GM21619 (cell line): ENCODE results near the gene TMEM72.

Experiments
- ATAC-seq: cut with Tn5 transposase; IDR thresholded peaks from one replicate; pipeline ENCODE4 v1.9.1; 2021; ENCODE audit not compliant: unreplicated experiment

TMEM72 gene

DNA sequence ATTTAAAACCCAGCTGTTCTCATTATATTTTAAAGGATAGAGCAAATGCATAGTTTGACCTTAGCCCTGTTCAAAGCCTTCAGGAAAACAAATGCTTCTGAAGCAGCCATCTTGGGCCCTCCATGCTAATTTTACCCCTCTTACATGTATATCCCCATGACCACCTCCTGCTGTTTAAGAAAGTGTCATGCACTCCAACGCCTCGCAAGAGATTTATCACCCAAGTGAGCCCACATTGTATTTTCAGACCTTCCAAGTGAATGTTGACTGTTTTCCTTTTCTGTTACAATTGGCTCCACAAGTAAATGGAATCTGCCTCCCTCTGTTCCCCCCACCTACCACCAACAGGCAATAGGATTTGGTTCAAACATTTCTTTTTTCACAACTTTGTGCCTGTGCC is 5.3 kb downstream of the TMEM72 start:
- ATAC-seq = no peak

GRCh38 chr10:44917848-44918247 is 6.7 kb downstream of the TMEM72 start:
- no peak for ATAC-seq

- ATAC-seq = no peak
Observed at GRCh38 chr10:44920252-44920651, 9.1 kb downstream of the TMEM72 start.

- ATAC-seq = no peak
Observed at GRCh38 chr10:44921061-44921460, 9.9 kb downstream of the TMEM72 start.

DNA sequence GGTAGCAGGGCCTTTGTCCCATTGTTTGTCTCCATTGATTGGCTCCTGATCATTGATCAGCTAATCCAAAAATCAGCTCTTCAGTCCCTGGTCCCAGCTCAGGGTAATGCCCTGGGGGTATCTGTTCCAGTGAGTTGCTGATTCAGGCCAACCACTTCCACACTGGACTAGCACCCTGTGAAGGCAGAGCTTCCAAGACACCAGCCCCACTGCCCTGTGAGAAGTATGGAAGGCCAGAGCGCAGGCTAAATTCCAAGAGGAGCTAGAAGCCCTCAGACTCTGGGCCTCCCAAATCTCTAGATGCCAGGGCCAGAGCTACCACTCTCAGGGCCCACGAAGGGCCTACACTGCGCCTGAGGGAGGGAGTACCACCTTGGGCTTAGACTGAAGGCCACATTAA is 10.4 kb downstream of the TMEM72 start:
- no peak for ATAC-seq

GRCh38 chr10:44922021-44922420 is 10.9 kb downstream of the TMEM72 start:
- no peak for ATAC-seq

- ATAC-seq = no peak
Observed at GRCh38 chr10:44922796-44923545, 11.8 kb downstream of the TMEM72 start.

GRCh38 chr10:44923611-44924010 is 12.5 kb downstream of the TMEM72 start:
- no peak for ATAC-seq

DNA sequence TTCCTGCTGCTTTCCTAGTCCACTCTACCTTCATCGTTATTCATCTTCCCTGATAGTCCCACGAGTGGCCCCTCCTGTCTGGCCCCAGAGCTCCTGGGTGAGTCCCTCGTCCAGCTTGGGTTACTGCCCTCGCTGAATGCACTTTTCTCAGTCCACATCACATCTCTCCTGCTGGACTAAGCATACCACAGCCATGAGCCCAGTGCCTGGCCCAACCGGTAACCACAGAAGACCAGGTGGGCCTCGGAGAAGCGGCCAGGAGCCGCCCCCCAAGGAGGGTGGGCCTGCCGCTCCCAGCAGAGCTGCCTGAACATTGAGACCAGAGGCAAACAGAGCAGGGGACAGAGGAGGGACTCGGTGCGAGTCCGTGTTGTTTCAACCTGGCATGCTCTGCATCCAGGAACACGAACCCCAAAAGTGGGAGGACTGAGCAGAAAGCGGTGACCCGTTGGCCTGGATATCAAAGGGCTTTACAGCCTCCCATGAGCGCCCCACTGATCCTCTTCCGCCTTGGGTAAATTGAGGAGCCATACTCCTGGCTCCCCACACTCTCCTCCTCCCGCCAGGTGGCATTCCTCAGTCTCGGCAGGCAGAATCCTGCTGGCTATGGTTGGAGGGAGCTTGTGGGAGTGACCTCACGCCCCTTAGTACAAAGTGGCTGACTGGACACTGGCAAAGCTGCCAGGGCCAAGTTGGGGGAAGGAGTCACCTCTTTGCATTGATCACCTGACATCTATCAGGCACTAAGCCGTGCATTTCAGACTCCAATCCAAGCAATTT is 13.3 kb downstream of the TMEM72 start:
- ATAC-seq = no peak

- ATAC-seq = no peak
Observed at GRCh38 chr10:44925224-44925623, 14.1 kb downstream of the TMEM72 start.

DNA sequence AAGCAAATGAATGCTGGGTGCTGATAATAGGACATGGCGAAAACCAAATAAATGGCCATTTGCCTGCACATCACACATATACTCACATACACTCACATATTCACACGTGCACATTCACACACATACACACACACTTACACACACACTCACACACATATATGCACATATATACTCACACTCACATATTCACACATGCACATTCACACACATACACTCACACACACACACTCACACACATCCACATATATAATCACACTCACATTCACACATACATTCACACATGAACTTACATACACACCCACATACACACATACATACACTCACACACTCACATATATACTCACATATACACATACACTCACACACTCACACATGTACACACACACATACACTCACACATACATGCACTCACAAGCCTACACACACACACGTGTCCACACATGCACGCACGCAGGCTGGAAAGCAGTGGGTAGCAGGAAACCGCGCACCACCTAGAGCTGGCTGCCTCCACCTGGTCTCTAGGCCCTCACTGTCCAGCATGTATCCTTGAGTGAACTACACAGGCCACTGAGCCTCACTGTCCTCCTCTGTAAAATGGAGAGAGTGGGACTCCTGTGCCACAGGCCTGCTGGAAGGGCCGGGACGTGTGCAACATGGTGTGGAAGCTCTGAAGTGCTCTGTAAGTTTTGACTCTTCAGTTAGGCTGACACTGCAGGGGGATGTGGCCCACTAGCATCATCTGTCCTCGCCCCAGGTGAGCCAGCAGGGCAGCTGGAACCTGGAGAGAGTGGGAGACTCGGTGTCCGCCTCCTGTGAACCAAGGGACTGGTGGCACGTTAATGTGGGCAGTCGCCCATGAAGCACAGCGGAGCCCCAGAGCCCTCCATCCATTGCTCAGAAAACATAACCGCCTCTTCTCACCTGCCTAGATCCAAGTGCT is 14.9 kb downstream of the TMEM72 start:
- ATAC-seq = no peak

- no peak for ATAC-seq
Observed at GRCh38 chr10:44926751-44927351, 15.7 kb downstream of the TMEM72 start.

DNA sequence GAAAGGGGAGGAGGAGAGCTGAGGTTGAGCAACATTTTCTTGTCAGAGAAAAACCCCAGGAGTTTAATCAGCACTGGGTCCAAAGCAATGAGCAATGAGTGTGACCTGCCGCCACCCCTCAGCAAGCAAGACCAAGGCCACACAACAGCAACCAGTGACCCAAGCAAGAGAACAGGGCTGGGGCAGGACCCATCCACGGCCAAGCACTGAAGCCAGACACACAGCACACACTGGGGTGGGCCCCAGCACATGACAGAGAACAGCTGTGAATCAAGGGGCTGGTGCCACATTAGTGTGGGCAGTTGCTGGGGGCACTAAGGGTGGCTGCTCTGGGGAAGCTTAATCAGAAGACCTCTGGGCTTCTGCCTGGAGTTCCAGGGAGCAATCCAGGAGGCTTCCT is 16.2 kb downstream of the TMEM72 start:
- no peak for ATAC-seq

- ATAC-seq = no peak
Observed at GRCh38 chr10:44928462-44928861, 17.3 kb downstream of the TMEM72 start.

- ATAC-seq = no peak
Observed at GRCh38 chr10:44929356-44930255, 18.5 kb downstream of the TMEM72 start.

DNA sequence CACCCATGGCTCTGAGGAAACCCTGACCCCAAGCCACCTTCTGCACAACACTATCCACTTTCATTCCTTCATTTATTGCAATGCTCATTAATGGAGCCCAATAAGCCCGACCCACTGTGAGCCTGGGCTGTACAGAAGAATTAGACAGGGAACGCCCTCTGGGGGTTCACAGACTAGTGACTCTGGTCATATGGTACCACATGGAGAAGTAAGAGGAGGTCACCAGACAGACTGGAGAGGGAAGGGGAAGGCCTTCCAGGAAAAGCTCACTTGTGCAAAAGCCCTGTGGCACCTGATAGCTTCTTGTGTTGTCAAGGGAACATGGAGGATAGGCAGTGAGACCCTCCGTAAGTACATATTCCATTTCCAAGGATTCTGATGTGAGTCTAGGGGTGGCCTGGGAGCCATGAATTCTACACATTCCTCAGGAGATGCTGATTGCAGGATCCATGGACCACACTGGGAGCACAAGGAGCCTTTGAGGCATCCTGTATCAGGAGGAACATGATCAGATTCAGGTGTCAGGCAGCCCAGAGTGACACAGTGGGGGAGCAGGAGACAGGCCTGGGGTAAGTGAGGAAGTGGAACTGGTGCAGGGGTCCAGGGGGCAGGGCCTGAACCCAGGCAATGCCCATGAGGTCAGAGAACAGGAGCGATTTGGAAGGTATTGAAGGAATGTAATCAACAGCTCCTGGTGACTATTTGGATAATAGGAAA is 19.9 kb downstream of the TMEM72 start:
- no peak for ATAC-seq

- ATAC-seq = no peak
Observed at GRCh38 chr10:44931621-44932516, 20.7 kb downstream of the TMEM72 start.
